ENCODE data around the gene ABTB2. TPM values are rescaled to one million over a fixed set of nuclear protein-coding genes. Genes with fewer than 3 reads are reported as not detected.

ABTB2 gene
- polyA plus RNA-seq, 1 donor (not counting 4 experiments of a cell fraction or from before 2014, with no cell fraction given): 1.0 TPM

DNA sequence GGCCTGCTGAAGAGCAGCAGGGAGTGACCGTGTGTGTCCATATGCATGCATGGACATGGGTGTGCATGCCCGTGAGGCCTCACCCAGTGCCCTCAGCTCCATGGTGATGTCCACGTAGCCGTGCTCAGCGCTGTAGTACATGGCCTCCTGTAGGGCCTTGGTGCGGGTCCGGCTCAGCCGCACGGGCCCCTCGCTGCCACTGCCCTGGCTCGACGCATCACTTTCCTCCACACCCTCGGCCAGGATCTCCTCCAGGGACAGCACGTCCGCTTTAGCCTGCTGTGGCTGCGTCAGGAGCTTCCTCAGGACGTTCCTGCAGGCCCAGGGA lies 195.4 kb downstream of the ABTB2 start:
- FAIRE-seq: no peak
- Histone ChIP-seq H2AFZ (ENCODE audit: control insufficient read depth, low read length) (no peak overlapping the region), H3K4me1 (ENCODE audit: control insufficient read depth, extremely low read depth, insufficient read depth, low read length) (peaks cover 9% of the 10 kb centered on the region), H4K20me1 (ENCODE audit: control insufficient read depth, extremely low read depth, insufficient read depth, low read length) (no peaks in the 10 kb centered on the region), H3K27ac (ENCODE audit: control insufficient read depth, insufficient read depth, low read length) (no peak overlapping the region), H3K36me3 (ENCODE audit: control insufficient read depth in 2 of 2, extremely low read depth in 1 of 2, insufficient read depth in 2 of 2, low read length in 2 of 2) (no peaks in the 10 kb centered on the region), H3K9me3 (ENCODE audit: control insufficient read depth, low read depth, low read length) (no peaks in the 10 kb centered on the region), H3K27me3 (ENCODE audit: control insufficient read depth, extremely low read depth, insufficient read depth, low read length) (no peaks in the 10 kb centered on the region), H3K4me3 (ENCODE audit: control insufficient read depth in 2 of 3, extremely low read depth in 1 of 3, insufficient read depth in 2 of 3, low read depth in 1 of 3, low read length in 3 of 3) (no peak overlapping the region), H3K4me2 (ENCODE audit: control insufficient read depth, extremely low read depth, insufficient read depth, low read depth, low read length) (no peak overlapping the region), H3K79me2 (ENCODE audit: control insufficient read depth, insufficient read depth, low read length) (no peaks in the 10 kb centered on the region), H3K9ac (ENCODE audit: control insufficient read depth, extremely low read depth, insufficient read depth, low read length) (no peak overlapping the region), H3K9me1 (ENCODE audit: control insufficient read depth, extremely low read depth, insufficient read depth, low read length) (no peaks in the 10 kb centered on the region)
- TF ChIP-seq, protein P1, sequence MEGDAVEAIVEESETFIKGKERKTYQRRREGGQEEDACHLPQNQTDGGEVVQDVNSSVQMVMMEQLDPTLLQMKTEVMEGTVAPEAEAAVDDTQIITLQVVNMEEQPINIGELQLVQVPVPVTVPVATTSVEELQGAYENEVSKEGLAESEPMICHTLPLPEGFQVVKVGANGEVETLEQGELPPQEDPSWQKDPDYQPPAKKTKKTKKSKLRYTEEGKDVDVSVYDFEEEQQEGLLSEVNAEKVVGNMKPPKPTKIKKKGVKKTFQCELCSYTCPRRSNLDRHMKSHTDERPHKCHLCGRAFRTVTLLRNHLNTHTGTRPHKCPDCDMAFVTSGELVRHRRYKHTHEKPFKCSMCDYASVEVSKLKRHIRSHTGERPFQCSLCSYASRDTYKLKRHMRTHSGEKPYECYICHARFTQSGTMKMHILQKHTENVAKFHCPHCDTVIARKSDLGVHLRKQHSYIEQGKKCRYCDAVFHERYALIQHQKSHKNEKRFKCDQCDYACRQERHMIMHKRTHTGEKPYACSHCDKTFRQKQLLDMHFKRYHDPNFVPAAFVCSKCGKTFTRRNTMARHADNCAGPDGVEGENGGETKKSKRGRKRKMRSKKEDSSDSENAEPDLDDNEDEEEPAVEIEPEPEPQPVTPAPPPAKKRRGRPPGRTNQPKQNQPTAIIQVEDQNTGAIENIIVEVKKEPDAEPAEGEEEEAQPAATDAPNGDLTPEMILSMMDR (optimal IDR thresholded peaks at IDR 0.05 in 1 of 3, IDR thresholded peaks at IDR 0.05 in 1 of 3, conservative IDR thresholded peaks at IDR 0.05 in 1 of 3; ENCODE audit: extremely low read depth in 1 of 3, insufficient read depth in 2 of 3, low read length in 3 of 3): no peak
- TF ChIP-seq EZH2 (IDR thresholded peaks at IDR 0.05; ENCODE audit: low read length): no peak
- dilution Hi-C loops (cut with MboI; ENCODE audit: extremely low pct_ligation_motif_present, low sequenced_read_pairs): no loop called here
- DNase-seq (ENCODE audit: low read depth, low spot score): no peak

DNA sequence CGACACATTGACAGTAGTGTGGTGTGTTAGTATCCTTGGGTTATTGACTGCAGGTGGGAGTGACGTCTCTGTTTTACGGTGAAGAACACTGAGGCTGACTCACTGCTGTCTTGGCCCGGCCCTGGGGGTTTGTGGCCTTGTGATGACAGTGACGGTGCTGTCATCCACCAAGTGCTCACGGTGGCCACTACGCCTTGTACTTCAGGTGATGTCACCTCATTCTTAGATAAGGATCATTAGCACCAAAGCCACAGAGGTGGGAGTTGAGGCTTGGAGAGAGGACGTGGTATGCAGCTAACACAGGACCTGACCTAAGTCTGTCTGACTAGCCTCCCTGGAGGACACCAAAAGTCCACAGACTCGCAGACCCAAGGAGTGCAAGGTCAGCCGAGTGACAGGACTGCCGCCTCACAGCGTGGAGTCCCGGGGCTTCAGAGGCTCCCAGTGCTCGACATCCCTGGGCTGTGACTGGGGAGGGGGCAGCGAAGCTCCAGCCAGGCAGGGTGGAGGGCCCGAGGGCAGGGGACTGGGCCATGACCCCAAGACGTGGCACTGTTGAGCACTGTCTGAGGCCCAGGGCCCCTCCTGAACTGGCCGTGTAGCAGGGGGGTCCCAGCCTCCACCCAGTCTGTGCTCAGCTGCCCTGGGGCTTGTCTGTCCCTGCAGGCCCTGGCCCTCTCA lies 195.9 kb downstream of the ABTB2 start:
- Histone ChIP-seq H3K4me2 (ENCODE audit: control insufficient read depth, extremely low read depth, insufficient read depth, low read depth, low read length) (no peak overlapping the region), H3K79me2 (ENCODE audit: control insufficient read depth, insufficient read depth, low read length) (no peaks in the 10 kb centered on the region), H3K4me3 (ENCODE audit: control insufficient read depth in 2 of 3, extremely low read depth in 1 of 3, insufficient read depth in 2 of 3, low read depth in 1 of 3, low read length in 3 of 3) (no peak overlapping the region), H3K9me3 (ENCODE audit: control insufficient read depth, low read depth, low read length) (no peaks in the 10 kb centered on the region), H3K9ac (ENCODE audit: control insufficient read depth, extremely low read depth, insufficient read depth, low read length) (no peak overlapping the region), H3K27ac (ENCODE audit: control insufficient read depth, insufficient read depth, low read length) (no peak overlapping the region), H3K9me1 (ENCODE audit: control insufficient read depth, extremely low read depth, insufficient read depth, low read length) (no peaks in the 10 kb centered on the region), H3K27me3 (ENCODE audit: control insufficient read depth, extremely low read depth, insufficient read depth, low read length) (no peaks in the 10 kb centered on the region), H2AFZ (ENCODE audit: control insufficient read depth, low read length) (no peak overlapping the region), H3K36me3 (ENCODE audit: control insufficient read depth in 2 of 2, extremely low read depth in 1 of 2, insufficient read depth in 2 of 2, low read length in 2 of 2) (peaks cover 0 to 2% of the 10 kb centered on the region in 2 experiments), H3K4me1 (ENCODE audit: control insufficient read depth, extremely low read depth, insufficient read depth, low read length) (peaks cover 9% of the 10 kb centered on the region), H4K20me1 (ENCODE audit: control insufficient read depth, extremely low read depth, insufficient read depth, low read length) (no peaks in the 10 kb centered on the region)
- dilution Hi-C loops (cut with MboI; ENCODE audit: extremely low pct_ligation_motif_present, low sequenced_read_pairs): no loop called here
- DNase-seq (ENCODE audit: low read depth, low spot score) (no peak), FAIRE-seq (no peak)
- no peak for TF ChIP-seq EZH2 (IDR thresholded peaks at IDR 0.05; ENCODE audit: low read length)
- TF ChIP-seq, protein P1 (optimal IDR thresholded peaks at IDR 0.05 in 1 of 3, IDR thresholded peaks at IDR 0.05 in 1 of 3, conservative IDR thresholded peaks at IDR 0.05 in 1 of 3; ENCODE audit: extremely low read depth in 1 of 3, insufficient read depth in 2 of 3, low read length in 3 of 3): no peak

All from keratinocyte (primary cell).